ENCODE data around the gene OSBPL5.
"Not testable (repeated sequence)": the region's sequence is repeated elsewhere in the genome, so short reads cannot be mapped to it uniquely, and the experiment has no call there.

The OSBPL5 gene

GRCh38 chr11:3181725-3182461 lies 16.8 kb upstream of the OSBPL5 start:
- no peak for DNase-seq (ENCODE audit: low read depth)

- no peak for DNase-seq (ENCODE audit: low read depth)
Observed at GRCh38 chr11:3180869-3181268, 15.8 kb upstream of the OSBPL5 start.

GRCh38 chr11:3178349-3178748 lies 13.2 kb upstream of the OSBPL5 start:
- no peak for DNase-seq (ENCODE audit: low read depth)

- no peak for DNase-seq (ENCODE audit: low read depth)
Observed at GRCh38 chr11:3177931-3178330, 12.8 kb upstream of the OSBPL5 start.

GRCh38 chr11:3176487-3176886 lies 11.4 kb upstream of the OSBPL5 start:
- DNase-seq (ENCODE audit: low read depth): no peak

- no peak for DNase-seq (ENCODE audit: low read depth)
Observed at GRCh38 chr11:3175194-3175593, 10.1 kb upstream of the OSBPL5 start.

GRCh38 chr11:3174387-3174786 lies 9.3 kb upstream of the OSBPL5 start:
- DNase-seq (ENCODE audit: low read depth): no peak

GRCh38 chr11:3173795-3174194 lies 8.7 kb upstream of the OSBPL5 start:
- no peak for DNase-seq (ENCODE audit: low read depth)

- DNase-seq (ENCODE audit: low read depth): no peak
Observed at GRCh38 chr11:3171931-3172560, 6.9 kb upstream of the OSBPL5 start.

- DNase-seq (ENCODE audit: low read depth): no peak
Observed at GRCh38 chr11:3170756-3171650, 5.9 kb upstream of the OSBPL5 start.

GRCh38 chr11:3170044-3170755 lies 5.1 kb upstream of the OSBPL5 start:
- no peak for DNase-seq (ENCODE audit: low read depth)

GRCh38 chr11:3169255-3170043 lies 4.3 kb upstream of the OSBPL5 start:
- DNase-seq (ENCODE audit: low read depth): peak; percentile 51

- DNase-seq (ENCODE audit: low read depth): not testable (repeated sequence)
Observed at GRCh38 chr11:3168742-3169254, 3.7 kb upstream of the OSBPL5 start.

- DNase-seq (ENCODE audit: low read depth): no peak
Observed at GRCh38 chr11:3167143-3168119, 2.3 kb upstream of the OSBPL5 start.

GRCh38 chr11:3166268-3167142 lies 1.4 kb upstream of the OSBPL5 start:
- no peak for DNase-seq (ENCODE audit: low read depth)

GRCh38 chr11:3165916-3166267 lies 782 bp upstream of the OSBPL5 start:
- no peak for DNase-seq (ENCODE audit: low read depth)

GRCh38 chr11:3164552-3165151 lies 458 bp downstream of the OSBPL5 start:
- no peak for DNase-seq (ENCODE audit: low read depth)

GRCh38 chr11:3164138-3164551 lies 965 bp downstream of the OSBPL5 start:
- no peak for DNase-seq (ENCODE audit: low read depth)

Data from GM04504 (cell line).